Pulmonary artery endothelial cell (primary cell): ENCODE results near the gene ANKRD40. TPM values are rescaled to one million over a fixed set of nuclear protein-coding genes. Genes with fewer than 3 reads are reported as not detected.
A peak's percentile ranks its signal among the peaks of the same experiment; 100 is the strongest.
"Not testable (repeated sequence)": the region's sequence is repeated elsewhere in the genome, so short reads cannot be mapped to it uniquely, and the experiment has no call there.

Experiments used
- DNase-seq: peaks from one replicate; pipeline ENCODE4 v3.0.0-alpha.2; 2011; ENCODE audit warnings: low read depth, low spot score
- total RNA-seq: library from RNA; depleted of rRNA; stranded (reverse); fragments of >200 nt; gene quantifications from 2 replicates; pipeline ENCODE4 v1.2.3, GENCODE V29; 2014

The ANKRD40 gene
- total RNA-seq, 1 donor from 2014 or later = 34.2 TPM

DNA sequence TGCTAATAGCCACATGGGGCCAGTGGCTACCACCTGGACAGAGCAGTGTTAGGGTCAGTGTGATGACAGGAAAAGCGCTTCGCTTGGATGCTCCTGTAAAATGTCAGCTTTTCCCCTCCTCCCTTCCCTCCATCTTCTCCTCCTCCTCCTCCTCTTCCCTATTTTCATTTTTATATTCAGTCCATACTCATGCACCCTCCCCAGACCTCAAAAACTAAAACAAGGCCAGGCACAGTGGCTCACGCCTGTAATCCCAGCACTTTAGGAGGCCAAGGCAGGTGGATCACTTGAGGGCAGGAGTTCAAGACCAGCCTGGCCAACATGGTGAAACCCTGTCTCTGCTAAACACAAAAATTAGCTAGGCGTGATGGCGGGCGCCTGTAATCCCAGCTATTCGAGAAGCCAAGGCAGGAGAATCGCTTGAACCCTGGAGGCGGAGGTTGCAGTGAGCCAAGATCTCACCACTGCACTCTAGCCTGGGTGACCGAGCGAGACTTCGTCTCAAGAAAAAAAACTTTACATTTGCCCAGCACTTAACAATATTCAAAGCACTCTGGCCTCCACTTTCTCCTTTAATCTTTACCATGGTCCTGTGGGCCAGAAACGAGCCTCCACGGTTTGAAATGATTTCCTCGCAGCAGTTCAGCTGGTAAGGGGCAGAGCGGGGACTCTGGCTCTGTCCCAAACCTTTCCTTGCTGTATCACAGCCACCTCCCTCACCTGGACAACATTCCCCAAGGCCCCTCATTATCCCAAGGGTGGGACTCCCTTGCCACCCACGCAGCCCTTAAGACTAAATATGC lies 21.8 kb downstream of the ANKRD40 start:
- no peak for DNase-seq

- DNase-seq = no peak
Measured at GRCh38 chr17:50685334-50685665, 22.4 kb downstream of the ANKRD40 start.

GRCh38 chr17:50684612-50685333 lies 22.9 kb downstream of the ANKRD40 start:
- no peak for DNase-seq

GRCh38 chr17:50684288-50684611 lies 23.5 kb downstream of the ANKRD40 start:
- no peak for DNase-seq

GRCh38 chr17:50683434-50684287 lies 24.1 kb downstream of the ANKRD40 start:
- no peak for DNase-seq

- no peak for DNase-seq
Measured at GRCh38 chr17:50682938-50683337, 24.8 kb downstream of the ANKRD40 start.

DNA sequence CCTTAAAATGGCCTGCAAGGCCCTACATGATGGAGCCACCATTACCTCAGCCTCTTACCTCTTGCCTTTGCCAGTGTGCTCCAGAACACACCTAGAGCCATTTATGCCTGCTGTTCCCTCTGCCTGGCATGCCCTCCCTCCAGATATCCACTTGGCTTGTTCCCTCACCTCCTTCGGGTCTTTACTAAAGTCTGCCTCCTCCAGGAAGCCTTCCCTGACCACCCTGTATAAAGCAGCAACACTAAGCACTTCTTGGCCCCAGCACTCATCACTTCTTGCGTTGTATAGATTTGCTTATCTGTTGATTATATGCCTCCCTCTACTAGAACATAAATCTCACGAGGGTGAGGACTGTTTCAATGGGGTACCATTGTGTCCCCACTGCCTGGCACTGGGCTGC lies 25.3 kb downstream of the ANKRD40 start:
- DNase-seq = no peak

DNA sequence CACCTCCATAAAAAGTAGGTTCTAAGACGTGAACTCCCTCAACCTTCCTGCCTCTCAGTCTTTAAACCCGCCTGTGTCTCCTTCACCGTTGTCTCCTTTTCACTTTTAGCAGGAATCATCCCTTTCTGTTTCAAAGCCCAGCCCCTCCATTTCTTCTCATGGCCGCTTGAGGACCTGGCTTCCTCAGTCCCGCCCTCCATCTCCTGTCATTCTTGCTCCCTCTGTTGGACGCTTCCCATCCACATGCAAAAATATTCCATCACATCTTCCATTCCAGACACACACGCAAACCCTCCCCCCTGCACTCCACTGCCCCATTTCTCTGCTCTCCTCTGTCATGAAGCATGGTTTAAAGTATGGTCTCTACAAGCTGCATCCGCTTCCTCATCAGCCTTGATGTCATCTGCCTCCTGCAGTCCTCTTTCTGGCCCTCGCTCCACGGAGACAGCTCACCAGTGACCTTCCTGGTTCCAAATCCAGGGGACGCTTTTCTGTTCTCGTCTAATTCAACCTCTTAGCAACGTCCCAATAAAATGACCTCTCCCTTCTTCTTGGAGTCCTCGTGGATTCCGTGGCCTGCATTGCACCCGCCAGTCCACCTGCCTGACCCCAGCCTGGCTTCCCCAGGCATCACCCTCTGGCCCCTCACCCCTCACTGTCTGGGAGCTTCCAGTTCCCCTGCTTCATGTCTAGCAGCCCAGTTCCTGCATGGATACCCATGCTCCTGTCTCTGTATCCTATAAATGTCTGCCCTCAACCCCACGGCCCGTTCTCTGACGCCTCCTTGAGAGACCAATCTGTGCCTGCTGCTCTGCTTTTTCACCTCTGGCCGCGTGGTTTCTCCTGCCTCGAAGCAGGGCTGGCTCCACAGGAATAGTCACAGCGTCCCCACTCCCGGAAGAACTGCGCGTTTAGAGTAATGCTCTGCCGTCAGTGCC lies 26.2 kb downstream of the ANKRD40 start:
- DNase-seq = peak; percentile 40

GRCh38 chr17:50680543-50681262 lies 27.0 kb downstream of the ANKRD40 start:
- DNase-seq = not testable (repeated sequence)

- no peak for DNase-seq
Measured at GRCh38 chr17:50680126-50680525, 27.6 kb downstream of the ANKRD40 start.

GRCh38 chr17:50679008-50679544 lies 28.6 kb downstream of the ANKRD40 start:
- DNase-seq = no peak

DNA sequence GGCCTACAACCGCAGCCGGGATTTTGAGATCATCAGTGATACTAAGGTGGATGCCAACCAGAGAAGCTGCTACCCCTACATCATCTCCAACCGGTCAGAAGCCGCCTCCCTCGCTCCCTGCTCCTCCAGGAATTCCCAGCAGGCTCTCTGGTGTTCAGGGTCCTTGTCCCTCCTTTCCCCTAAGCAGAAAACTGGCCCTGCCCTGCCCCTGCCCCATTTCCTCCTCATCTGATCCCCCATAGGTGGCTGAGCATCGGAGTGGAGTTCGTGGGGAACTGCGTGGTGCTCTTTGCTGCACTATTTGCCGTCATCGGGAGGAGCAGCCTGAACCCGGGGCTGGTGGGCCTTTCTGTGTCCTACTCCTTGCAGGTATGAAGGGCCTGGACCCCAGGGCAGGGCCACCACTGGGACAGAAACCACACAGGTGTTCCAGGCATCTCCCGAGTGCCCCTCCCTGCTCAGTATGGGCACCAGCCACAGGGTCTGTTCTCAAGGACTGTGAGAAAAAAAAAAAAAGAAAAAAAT lies 29.8 kb downstream of the ANKRD40 start:
- DNase-seq = no peak

- DNase-seq = no peak
Measured at GRCh38 chr17:50676065-50676975, 31.4 kb downstream of the ANKRD40 start.

- no peak for DNase-seq
Measured at GRCh38 chr17:50675627-50676026, 32.1 kb downstream of the ANKRD40 start.

DNA sequence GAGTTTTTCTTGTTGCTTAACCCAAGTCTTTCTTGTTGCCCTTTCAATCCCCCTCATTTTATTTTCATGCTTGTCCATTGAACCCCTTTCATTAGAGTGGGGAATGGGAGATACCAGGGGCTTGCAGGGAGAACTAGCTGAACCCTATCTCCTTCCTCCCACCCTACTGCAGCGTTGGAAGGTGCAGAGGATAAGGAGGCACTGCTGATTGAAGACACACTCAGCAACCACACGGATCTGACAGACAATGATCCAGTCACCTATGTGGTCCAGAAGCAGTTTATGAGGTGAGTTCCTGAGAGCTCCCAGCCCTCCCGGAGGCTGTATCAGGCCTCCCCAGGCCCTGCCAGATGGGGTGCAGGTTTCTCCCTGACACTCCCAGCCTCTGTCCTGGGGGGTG lies 32.5 kb downstream of the ANKRD40 start:
- no peak for DNase-seq

GRCh38 chr17:50672831-50673551 lies 34.7 kb downstream of the ANKRD40 start:
- DNase-seq = no peak

DNA sequence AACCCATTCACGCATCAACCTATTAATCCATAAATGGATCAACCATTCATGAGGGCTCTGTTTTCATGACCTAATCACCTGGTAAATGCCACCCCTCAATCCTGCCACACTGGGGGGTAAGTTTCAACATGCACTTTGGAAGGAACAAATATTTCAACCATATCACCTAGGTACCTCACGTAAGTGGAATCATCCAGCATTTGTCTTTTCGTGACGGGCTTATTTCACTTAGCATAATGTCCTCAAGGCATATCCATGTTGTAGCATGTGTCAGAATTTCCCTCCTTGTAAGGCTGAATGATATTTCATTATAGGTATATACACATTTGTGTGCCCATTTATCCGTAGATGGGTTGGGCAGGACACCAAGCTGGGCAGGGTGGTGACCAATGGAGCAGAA lies 35.6 kb downstream of the ANKRD40 start:
- no peak for DNase-seq
